ENCODE results near the gene UBN2. TPM values are rescaled to one million over a fixed set of nuclear protein-coding genes. Genes with fewer than 3 reads are reported as not detected.
"Not testable (repeated sequence)": the region's sequence is repeated elsewhere in the genome, so short reads cannot be mapped to it uniquely, and the experiment has no call there.

The UBN2 gene
- total RNA-seq, 1 donor from 2014 or later, result 15.2 TPM

DNA sequence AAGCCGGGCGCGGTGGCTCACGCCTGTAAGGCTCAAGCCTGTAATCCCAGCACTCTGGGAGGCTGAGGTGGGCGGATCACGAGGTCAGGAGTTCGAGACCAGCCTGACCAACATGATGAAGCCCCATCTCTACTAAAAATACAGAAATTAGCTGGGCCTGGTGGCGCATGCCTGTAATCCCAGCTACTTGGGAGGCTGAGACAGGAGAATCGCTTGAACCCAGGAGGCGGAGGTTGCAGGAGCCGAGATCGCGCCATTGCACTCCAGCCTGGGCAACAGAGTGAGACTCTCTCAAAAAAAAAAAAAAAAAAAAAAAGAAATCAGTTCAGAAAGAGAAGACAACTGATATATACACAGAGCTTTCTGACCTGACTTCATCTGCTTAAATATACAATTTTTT is 102.4 kb downstream of the UBN2 start:
- H3K4me3 Mint-ChIP-seq; H3K27ac Mint-ChIP-seq; H3K36me3 Mint-ChIP-seq (ENCODE audit: low read depth); intact Hi-C loops (cut with micrococcal nuclease); DNase-seq; H3K4me1 Mint-ChIP-seq; H3K27me3 Mint-ChIP-seq: not testable (repeated sequence)
- peaks cover 13% of the 10 kb centered on the region for H3K9me3 Mint-ChIP-seq

DNA sequence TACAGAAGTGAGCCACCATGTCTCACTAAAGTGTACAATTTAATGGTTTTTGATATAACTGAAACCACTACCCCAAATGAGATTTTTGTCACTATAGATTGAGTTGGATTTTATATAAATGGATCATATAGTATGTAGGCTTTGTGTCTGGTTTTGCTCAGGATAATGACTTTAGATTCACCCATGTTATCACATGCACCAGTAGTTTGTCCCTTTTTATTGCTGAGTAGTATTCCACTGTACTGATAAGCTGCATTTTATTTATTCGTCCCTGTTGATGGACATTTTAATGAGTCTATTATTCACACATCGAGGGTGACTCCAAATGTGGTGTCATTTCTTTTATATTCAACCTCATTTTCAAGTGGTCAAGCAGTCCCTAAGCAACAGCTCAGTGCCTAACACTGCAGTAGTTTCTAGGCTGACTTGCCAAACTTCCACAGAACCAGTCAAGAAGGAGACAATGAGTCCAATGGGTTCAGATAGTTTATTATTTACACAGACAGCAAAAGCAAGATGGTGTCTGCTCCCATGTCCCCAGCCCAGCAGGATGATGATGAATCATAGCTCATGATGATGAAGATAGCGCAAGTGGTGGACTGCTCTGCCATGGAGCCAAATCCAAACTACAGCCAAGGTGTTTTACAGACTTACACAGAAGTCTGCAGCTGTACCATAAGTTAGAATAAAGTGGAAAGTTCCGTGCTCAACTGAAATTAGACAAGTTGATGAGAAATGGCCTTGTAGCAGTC is 103.5 kb downstream of the UBN2 start:
- intact Hi-C loops (cut with micrococcal nuclease), result no loop called here
- H3K4me3 Mint-ChIP-seq, result no peak overlapping the region
- H3K27me3 Mint-ChIP-seq, result peaks cover 2% of the 10 kb centered on the region
- DNase-seq, result no peak
- H3K4me1 Mint-ChIP-seq, result peaks cover 12% of the 10 kb centered on the region
- H3K9me3 Mint-ChIP-seq, result peaks cover 19% of the 10 kb centered on the region
- H3K27ac Mint-ChIP-seq, result no peak overlapping the region
- peaks cover 4% of the 10 kb centered on the region for H3K36me3 Mint-ChIP-seq (ENCODE audit: low read depth)

DNA sequence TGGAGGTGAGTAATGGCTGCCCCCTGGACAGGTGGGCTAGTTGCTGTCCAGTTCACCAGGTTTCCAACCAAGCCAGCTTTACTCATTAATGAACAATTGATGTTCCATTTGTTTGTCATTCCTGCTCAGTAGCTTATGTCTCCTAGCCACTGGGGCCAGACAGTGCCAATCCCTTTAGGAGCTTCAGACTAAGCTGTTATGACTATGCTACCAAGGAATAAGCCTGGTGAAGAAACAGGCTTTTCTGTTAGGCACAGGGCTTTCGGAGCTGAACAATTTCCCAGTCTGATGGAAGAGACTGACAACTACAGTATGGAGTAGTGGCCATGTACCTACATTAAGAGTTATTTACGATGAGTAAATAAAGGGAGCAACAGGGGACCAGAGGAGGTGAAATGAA is 108.0 kb downstream of the UBN2 start:
- DNase-seq, result peak; percentile 59
- H3K9me3 Mint-ChIP-seq, result peaks cover 9% of the 10 kb centered on the region
- intact Hi-C loops (cut with micrococcal nuclease), result no loop called here
- H3K36me3 Mint-ChIP-seq (ENCODE audit: low read depth), result peaks cover 8% of the 10 kb centered on the region
- peaks cover 18% of the 10 kb centered on the region for H3K4me1 Mint-ChIP-seq
- H3K4me3 Mint-ChIP-seq, result peak overlapping the region; percentile 91
- peak overlapping the region; percentile 93 for H3K27ac Mint-ChIP-seq
- peaks cover 5% of the 10 kb centered on the region for H3K27me3 Mint-ChIP-seq

GRCh38 chr7:139339698-139340036 is 108.6 kb downstream of the UBN2 start:
- H3K27me3 Mint-ChIP-seq, result peaks cover 4% of the 10 kb centered on the region
- peaks cover 19% of the 10 kb centered on the region for H3K4me1 Mint-ChIP-seq
- peak overlapping the region; percentile 93 for H3K27ac Mint-ChIP-seq
- DNase-seq, result no peak
- peaks cover 9% of the 10 kb centered on the region for H3K9me3 Mint-ChIP-seq
- H3K36me3 Mint-ChIP-seq (ENCODE audit: low read depth), result peaks cover 10% of the 10 kb centered on the region
- H3K4me3 Mint-ChIP-seq, result peak overlapping the region; percentile 91
- intact Hi-C loops (cut with micrococcal nuclease), result loop anchor here (1.0 to 10.0 kb wide), 10 partner anchors 20 to 1675 kb away; partner anchors contain the start of genes CREB3L2, KDM7A, LUC7L2 and MRPS33

- H3K4me1 Mint-ChIP-seq, result peaks cover 19% of the 10 kb centered on the region
- peaks cover 4% of the 10 kb centered on the region for H3K27me3 Mint-ChIP-seq
- H3K36me3 Mint-ChIP-seq (ENCODE audit: low read depth), result peaks cover 13% of the 10 kb centered on the region
- peak overlapping the region; percentile 91 for H3K4me3 Mint-ChIP-seq
- H3K9me3 Mint-ChIP-seq, result peaks cover 9% of the 10 kb centered on the region
- peak; percentile 99 for DNase-seq
- peak overlapping the region; percentile 93 for H3K27ac Mint-ChIP-seq
- intact Hi-C loops (cut with micrococcal nuclease), result loop anchor here (1.0 to 10.0 kb wide), 10 partner anchors 19 to 1675 kb away; partner anchors contain the start of genes CREB3L2, KDM7A, LUC7L2 and MRPS33
These were observed 109.2 kb downstream of the UBN2 start for GRCh38 chr7:139340037-139340807.

- peak overlapping the region; percentile 91 for H3K4me3 Mint-ChIP-seq
- H3K4me1 Mint-ChIP-seq, result peaks cover 19% of the 10 kb centered on the region
- peak overlapping the region; percentile 93 for H3K27ac Mint-ChIP-seq
- intact Hi-C loops (cut with micrococcal nuclease), result loop anchor here (1.0 to 10.0 kb wide), 10 partner anchors 19 to 1674 kb away; partner anchors contain the start of genes CREB3L2, KDM7A, LUC7L2 and MRPS33
- no peak for DNase-seq
- peaks cover 9% of the 10 kb centered on the region for H3K9me3 Mint-ChIP-seq
- H3K27me3 Mint-ChIP-seq, result peaks cover 4% of the 10 kb centered on the region
- peaks cover 13% of the 10 kb centered on the region for H3K36me3 Mint-ChIP-seq (ENCODE audit: low read depth)
These were observed 109.7 kb downstream of the UBN2 start for GRCh38 chr7:139340808-139341057.

DNA sequence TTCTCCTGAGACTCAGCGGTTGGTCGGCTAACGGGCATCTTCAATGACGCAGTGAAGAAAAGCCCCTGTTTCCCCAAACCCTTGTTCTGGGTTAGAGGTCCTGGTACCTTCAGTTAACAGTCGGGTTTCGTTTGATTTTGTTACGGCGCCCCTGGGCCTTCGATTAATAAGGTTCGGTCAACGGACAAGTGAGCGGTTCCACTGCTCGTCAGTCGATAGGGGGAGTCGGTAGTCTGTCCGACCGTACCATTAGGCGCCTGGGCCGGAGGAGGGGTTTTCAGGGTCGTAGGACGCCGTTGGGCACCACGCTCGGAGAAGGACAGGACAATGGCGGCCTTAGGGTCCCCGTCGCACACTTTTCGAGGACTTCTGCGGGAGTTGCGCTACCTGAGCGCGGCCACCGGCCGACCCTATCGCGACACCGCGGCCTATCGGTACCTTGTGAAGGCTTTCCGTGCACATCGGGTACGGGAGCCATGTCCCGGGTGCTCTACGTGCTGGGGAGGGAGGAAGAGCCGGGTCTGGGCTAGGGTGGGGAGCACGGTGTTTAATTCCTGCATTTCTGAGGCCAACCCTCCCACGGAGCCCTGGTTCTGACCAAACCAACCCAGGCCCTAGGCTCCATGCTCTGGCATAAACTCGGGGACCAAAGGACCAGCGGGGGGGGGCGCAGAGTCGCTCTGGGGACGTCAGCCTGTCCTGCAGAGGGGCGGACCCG is 110.2 kb downstream of the UBN2 start, which contains the start of gene FMC1:
FMC1 (plus strand) TSS at position 280 of the 718 bp plus-strand sequence; CDS start at position 328, 48 bp downstream.
- H3K27me3 Mint-ChIP-seq, result peaks cover 4% of the 10 kb centered on the region
- H3K36me3 Mint-ChIP-seq (ENCODE audit: low read depth), result peaks cover 13% of the 10 kb centered on the region
- H3K4me3 Mint-ChIP-seq, result peak within 1 kb of the TSS; percentile 91
- intact Hi-C loops (cut with micrococcal nuclease), result loop anchor here (2.0 to 10.0 kb wide), 6 partner anchors 296 to 1674 kb away; partner anchors contain the start of genes CREB3L2, KDM7A and MRPS33
- peaks cover 9% of the 10 kb centered on the region for H3K9me3 Mint-ChIP-seq
- peak within 1 kb of the TSS; percentile 93 for H3K27ac Mint-ChIP-seq
- peaks cover 19% of the 10 kb centered on the region for H3K4me1 Mint-ChIP-seq
- peak; percentile 94 for DNase-seq

DNA sequence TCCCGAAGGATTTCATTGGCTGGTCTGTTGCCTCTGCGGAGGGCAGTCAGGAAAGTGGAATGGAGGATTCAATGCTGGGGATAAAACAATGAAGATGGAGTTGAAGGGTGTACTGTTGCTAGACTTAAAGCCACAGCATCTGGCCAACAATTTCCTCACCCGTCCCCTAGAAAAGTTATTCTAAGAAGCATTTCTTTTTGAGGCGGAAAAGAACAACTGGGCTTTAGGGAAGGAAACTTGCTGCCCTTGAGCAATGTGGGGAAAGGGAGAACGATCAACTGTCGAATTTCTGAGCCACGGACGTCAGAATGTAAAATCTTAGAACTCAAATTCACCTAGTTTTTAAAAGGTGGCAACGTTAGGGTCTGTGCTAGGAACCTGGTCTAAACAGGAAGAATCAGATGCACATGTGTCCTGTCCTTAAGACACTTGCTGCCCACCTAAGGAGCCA is 110.8 kb downstream of the UBN2 start:
- Mint-ChIP-seq H3K9me3 (peaks cover 9% of the 10 kb centered on the region), H3K27me3 (peaks cover 4% of the 10 kb centered on the region), H3K36me3 (ENCODE audit: low read depth) (peaks cover 15% of the 10 kb centered on the region), H3K27ac (peak overlapping the region; percentile 93), H3K4me3 (peak overlapping the region; percentile 91), H3K4me1 (peaks cover 19% of the 10 kb centered on the region)
- intact Hi-C loops (cut with micrococcal nuclease), result loop anchor here (2.0 to 10.0 kb wide), 6 partner anchors 297 to 1673 kb away; partner anchors contain the start of genes CREB3L2, KDM7A and MRPS33
- no peak for DNase-seq

DNA sequence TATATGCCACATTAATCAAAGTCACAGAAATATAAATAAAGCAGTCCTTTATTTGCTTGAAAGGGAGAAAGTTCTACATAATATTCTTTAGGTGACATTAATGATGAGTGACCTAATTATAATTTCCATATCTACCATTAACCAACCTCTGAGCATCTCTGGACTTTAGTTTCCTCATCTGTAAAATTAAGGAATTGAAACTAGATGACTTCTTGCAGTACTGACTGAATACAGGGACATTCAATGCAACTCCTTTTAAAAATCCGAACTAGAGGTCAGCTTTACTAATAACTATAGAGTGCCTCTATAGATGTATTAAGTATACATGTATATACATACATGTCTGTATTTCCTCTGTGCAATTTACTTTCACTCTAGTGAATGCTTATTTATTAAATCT is 114.0 kb downstream of the UBN2 start:
- intact Hi-C loops (cut with micrococcal nuclease), result loop anchor here (10.0 kb wide), 2 partner anchors 330 to 1670 kb away; partner anchors contain the start of gene MRPS33
- peaks cover 15% of the 10 kb centered on the region for H3K4me1 Mint-ChIP-seq
- no peak overlapping the region for H3K27ac Mint-ChIP-seq
- peaks cover 3% of the 10 kb centered on the region for H3K9me3 Mint-ChIP-seq
- DNase-seq, result no peak
- H3K4me3 Mint-ChIP-seq, result no peak overlapping the region
- H3K36me3 Mint-ChIP-seq (ENCODE audit: low read depth), result peaks cover 20% of the 10 kb centered on the region
- peaks cover 4% of the 10 kb centered on the region for H3K27me3 Mint-ChIP-seq

- intact Hi-C loops (cut with micrococcal nuclease), result no loop called here
- peaks cover 28% of the 10 kb centered on the region for H3K36me3 Mint-ChIP-seq (ENCODE audit: low read depth)
These were observed 120.0 kb downstream of the UBN2 start for GRCh38 chr7:139351027-139351426.

DNA sequence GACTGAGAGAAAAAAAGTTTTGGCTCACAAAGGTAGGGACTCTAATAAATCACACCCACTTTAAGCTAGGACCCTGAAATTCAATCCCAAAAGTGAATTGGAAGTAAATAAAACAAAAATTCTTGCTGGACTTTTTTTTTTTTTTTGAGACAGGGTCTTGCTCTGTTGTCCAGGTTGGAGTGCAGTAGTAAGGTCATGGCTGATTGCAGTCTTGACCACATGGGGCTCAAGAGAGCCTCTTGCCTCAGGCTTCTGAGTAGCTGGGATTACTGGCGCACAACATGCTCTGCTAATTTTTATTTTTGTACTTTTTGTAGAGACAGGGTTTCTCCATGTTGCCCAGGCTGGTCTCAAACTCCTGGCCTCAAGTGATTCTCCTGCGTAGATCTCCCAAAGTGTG is 123.7 kb downstream of the UBN2 start:
- no peak for DNase-seq
- Mint-ChIP-seq H3K4me1 (peaks cover 17% of the 10 kb centered on the region), H3K36me3 (ENCODE audit: low read depth) (peaks cover 24% of the 10 kb centered on the region), H3K27ac (no peak overlapping the region), H3K27me3 (no peaks in the 10 kb centered on the region), H3K4me3 (no peak overlapping the region), H3K9me3 (no peaks in the 10 kb centered on the region)
- intact Hi-C loops (cut with micrococcal nuclease), result loop anchor here (5.0 kb wide), 4 partner anchors 122 to 892 kb away; partner anchors contain the start of genes TRIM24, UBN2 and ZC3HAV1L

More at GRCh38 chr7:139351027-139351426, 120.0 kb downstream of the UBN2 start:
- H3K9me3 Mint-ChIP-seq, result no peaks in the 10 kb centered on the region
- peak overlapping the region; percentile 14 for H3K27ac Mint-ChIP-seq
- H3K4me1 Mint-ChIP-seq, result peaks cover 11% of the 10 kb centered on the region
- DNase-seq, result no peak
- no peaks in the 10 kb centered on the region for H3K27me3 Mint-ChIP-seq
- no peak overlapping the region for H3K4me3 Mint-ChIP-seq

- Mint-ChIP-seq H3K4me1 (peaks cover 17% of the 10 kb centered on the region), H3K27me3 (no peaks in the 10 kb centered on the region), H3K9me3 (no peaks in the 10 kb centered on the region), H3K27ac (no peak overlapping the region), H3K36me3 (ENCODE audit: low read depth) (peaks cover 24% of the 10 kb centered on the region), H3K4me3 (no peak overlapping the region)
- intact Hi-C loops (cut with micrococcal nuclease), result loop anchor here (5.0 kb wide), 4 partner anchors 123 to 893 kb away; partner anchors contain the start of genes TRIM24, UBN2 and ZC3HAV1L
- no peak for DNase-seq
These were observed 124.3 kb downstream of the UBN2 start for GRCh38 chr7:139355320-139355719.
